WI38 (cell line): ENCODE measurements around the gene IZUMO1R.
"Not testable (repeated sequence)": the region's sequence is repeated elsewhere in the genome, so short reads cannot be mapped to it uniquely, and the experiment has no call there.

Experiments
- H3K4me3 ChIP-seq: 2 replicates; pipeline ENCODE4 v1.5.1; 2011; ENCODE audit warnings: low read depth, mild to moderate bottlenecking, control low read depth, low read length
- TF ChIP-seq, protein P1 (sequence below): IDR thresholded peaks from 2 replicates; pipeline ENCODE4 v1.5.1; 2012; ENCODE audit warnings: low read depth, mild to moderate bottlenecking, control low read depth, low read length

IZUMO1R gene

DNA sequence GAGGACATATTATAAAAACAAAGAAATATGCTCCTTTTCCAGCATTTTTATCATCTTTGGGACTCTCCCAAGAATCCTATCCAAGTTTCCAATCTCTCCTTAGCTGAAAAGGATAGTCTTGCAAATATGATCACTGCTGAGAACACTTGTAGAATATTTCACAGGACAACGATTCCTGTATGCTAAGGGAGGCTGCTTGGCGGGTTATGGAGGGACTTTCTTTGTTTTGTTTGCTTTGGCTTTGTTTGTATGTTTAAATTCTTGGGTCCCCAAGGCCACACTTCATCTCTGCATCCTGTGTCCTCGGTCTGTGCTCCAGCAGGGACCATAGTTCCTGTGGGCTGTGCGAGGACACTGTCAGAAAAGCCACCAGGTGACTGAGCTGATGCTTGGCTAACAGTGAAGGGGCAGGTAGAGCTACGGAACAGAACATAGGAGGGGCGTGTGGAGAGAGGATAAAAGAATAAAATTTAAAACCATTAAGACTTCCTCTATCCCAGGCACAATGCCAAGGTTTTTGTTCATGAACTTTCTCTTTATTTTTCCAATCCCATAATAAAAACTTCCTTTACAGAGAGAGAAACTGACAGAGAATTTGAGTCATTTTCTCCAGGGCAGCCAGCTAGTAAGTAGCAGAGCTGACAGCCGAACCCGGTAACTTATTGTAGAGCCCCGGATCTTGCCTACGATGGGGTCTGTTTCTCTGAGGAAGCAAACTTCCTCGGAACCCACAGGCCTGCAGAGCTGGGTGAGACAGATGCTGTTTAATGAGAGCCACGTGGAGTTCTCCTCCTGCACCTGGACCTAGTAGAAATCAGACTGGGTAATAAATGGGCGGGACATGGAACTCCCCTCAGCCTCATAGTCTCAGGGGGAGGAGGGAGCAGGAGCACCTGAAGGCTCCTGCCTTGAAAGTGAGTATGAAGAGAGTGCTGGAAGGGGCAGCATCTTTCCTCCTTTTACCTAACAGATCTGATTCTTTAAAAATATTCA is at the start of gene IZUMO1R:
TSS of gene IZUMO1R (plus strand) at position 615 of the 993 bp plus-strand sequence. CDS start 1,057 bp downstream, outside the sequence.
- H3K4me3 ChIP-seq = no peak within 1 kb of the TSS
- TF ChIP-seq, protein P1, sequence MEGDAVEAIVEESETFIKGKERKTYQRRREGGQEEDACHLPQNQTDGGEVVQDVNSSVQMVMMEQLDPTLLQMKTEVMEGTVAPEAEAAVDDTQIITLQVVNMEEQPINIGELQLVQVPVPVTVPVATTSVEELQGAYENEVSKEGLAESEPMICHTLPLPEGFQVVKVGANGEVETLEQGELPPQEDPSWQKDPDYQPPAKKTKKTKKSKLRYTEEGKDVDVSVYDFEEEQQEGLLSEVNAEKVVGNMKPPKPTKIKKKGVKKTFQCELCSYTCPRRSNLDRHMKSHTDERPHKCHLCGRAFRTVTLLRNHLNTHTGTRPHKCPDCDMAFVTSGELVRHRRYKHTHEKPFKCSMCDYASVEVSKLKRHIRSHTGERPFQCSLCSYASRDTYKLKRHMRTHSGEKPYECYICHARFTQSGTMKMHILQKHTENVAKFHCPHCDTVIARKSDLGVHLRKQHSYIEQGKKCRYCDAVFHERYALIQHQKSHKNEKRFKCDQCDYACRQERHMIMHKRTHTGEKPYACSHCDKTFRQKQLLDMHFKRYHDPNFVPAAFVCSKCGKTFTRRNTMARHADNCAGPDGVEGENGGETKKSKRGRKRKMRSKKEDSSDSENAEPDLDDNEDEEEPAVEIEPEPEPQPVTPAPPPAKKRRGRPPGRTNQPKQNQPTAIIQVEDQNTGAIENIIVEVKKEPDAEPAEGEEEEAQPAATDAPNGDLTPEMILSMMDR = no peak

DNA sequence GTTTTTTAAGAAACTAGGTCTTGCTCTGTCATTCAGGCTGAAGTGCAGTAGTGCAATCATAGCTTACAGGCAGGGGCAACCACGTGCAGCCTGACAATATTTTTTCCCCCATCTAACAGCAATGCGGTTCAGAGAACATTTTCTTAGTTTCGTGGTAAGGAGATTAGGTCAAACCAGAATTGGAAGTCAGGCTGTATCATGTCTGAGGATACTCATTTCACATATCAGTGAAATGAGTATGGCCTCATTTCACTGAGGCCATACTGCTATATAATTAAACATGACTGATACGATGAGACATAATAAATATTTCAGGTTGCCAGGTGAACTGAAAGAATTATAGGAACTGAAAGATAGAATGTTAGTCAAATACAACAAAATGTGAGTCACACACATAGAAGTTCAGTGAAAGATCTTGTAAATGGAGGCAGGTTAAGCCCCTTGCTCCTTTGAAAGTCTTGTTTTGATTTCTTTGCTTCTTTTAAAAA is 32.5 kb upstream of the IZUMO1R start:
- no peak overlapping the region for H3K4me3 ChIP-seq

DNA sequence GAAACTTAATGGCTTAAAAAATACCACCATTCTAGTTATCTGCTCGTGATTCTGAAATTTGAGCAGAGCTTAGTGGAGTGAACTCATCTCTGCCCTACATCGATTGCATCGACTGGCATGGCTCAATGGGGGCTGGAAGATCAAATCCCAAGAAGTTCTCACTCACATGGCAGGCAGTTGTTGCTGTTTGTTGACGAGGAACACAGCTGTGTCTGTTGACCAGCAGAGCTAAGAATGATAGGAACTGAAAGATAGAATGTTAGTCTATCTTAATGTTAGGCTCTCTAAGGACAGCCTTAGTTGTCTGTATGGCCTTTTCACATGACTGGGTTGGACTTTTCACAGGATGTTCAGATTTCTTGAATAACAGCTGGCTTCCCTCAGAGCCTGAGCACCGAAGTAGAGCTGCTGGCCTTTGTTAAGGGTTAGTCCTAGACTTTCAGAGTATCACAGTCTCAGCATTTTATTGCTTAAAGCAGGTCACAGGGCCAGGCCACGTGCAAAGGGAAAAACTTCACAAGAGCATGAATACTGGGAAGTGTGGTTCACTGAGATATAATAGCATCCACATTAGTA is 31.6 kb upstream of the IZUMO1R start:
- TF ChIP-seq, protein P1 = no peak
- H3K4me3 ChIP-seq = no peak overlapping the region

More for the DNA sequence above, 32.5 kb upstream of the IZUMO1R start:
- TF ChIP-seq, protein P1 = no peak

DNA sequence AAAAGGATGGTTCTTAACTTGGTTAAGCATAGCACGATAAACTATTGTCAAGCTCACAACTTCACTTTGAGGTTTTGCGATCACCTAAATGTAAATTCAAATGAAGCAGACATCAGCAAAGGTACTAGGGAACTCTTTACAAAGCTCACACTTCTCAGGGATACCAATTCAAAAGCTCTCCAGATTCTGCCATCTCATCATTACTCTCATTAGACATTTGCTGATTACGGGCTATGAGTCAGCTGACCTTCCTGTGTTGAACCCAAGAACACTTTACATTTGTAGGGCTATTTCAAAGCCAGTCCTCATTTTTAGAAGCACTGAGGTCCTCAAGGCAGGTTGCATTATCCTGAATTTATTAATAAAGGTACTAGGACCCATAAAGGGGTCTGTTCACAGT is 28.4 kb upstream of the IZUMO1R start:
- TF ChIP-seq, protein P1 = no peak
- no peak overlapping the region for H3K4me3 ChIP-seq

DNA sequence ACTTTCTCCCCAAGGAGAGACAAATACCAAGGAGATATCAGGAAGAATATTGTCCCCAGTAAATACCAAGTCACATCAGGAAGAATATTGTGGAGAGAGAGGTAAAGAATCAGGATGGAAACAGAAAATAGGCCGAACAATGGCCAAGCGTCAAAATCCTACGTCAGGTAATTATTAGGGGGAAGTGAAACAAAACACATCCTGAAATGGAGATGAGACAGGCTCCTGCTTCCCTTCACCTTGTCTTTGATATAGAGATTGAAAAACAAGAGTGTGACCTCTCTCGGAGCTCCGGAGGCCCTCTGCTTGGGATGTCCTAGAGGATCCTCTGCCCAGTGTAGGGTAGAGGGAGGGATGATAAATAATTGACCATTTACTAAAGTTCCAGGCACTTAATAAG is 27.4 kb upstream of the IZUMO1R start:
- TF ChIP-seq, protein P1 = no peak
- no peak overlapping the region for H3K4me3 ChIP-seq

DNA sequence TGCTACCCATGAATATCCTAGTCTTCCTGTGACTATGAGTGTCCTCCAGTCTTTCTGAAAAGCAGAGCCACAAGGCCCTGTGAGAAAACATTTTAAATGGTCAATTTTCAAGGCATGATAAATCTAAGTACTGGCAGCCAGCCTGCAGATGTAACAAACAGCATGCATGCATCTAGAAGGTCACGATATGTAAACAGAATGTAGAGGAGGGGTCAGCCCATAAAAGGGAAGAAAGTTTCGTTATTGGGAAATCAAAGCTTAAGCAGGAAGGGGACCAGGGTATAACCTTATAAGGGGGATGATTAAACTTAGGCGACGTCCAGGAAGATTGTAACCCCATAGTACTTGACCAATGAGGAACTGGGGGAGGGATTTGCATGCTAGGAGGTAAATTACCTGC is 26.2 kb upstream of the IZUMO1R start:
- H3K4me3 ChIP-seq = not testable (repeated sequence)

DNA sequence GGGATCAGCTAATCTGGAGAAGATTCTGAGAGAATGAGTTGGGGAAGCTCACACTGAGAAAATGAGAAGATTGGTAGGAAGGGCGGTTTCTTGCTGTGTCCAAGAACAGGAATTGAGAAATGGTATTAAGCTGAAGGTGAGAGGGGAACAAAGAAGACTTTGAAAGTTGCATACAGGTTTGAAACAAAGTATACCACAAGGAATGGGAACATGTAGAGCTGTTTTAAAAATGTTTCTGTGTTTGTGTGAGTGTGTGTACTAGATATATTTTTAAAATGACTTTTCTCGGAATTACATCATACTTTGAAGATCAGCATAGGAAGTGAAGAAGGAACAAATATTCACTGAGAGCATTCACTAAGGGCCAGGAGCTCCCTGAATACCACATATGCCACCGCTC is 24.4 kb upstream of the IZUMO1R start:
- no peak overlapping the region for H3K4me3 ChIP-seq
- TF ChIP-seq, protein P1 = no peak
